VCaP (cell line): ENCODE data around the gene PLPPR3.

Source experiments
- H3K27ac ChIP-seq: fragments of 450-650 bp; 2 replicates; pipeline ENCODE4 v1.5.1; 2017
- CTCF ChIP-seq: fragments of 450-650 bp; conservative IDR thresholded peaks from 2 replicates; pipeline ENCODE4 v1.5.1; 2017; ENCODE audit warnings: mild to moderate bottlenecking, moderate library complexity

The PLPPR3 gene

GRCh38 chr19:803099-803561 lies 18.6 kb downstream of the PLPPR3 start:
- H3K27ac ChIP-seq, result peak overlapping the region; percentile 14; the same call in 1 of the 2 replicates
- TF ChIP-seq CTCF, result no peak

- no peak for TF ChIP-seq CTCF
- peak overlapping the region; percentile 99; the same call in 1 of the 2 replicates for H3K27ac ChIP-seq
Measured at GRCh38 chr19:802498-803098, 19.2 kb downstream of the PLPPR3 start.

GRCh38 chr19:801861-802497 lies 19.8 kb downstream of the PLPPR3 start:
- no peak for TF ChIP-seq CTCF
- H3K27ac ChIP-seq, result peak overlapping the region; percentile 99

GRCh38 chr19:801030-801860 lies 20.5 kb downstream of the PLPPR3 start:
- H3K27ac ChIP-seq, result peak overlapping the region; percentile 99
- no peak for TF ChIP-seq CTCF

- peak overlapping the region; percentile 99 for H3K27ac ChIP-seq
- no peak for TF ChIP-seq CTCF
Measured at GRCh38 chr19:800360-801029, 21.3 kb downstream of the PLPPR3 start.

- TF ChIP-seq CTCF, result peak; percentile 22; the same call in 1 of the 2 replicates
- H3K27ac ChIP-seq, result peak overlapping the region; percentile 99
Measured at GRCh38 chr19:799076-799881, 22.5 kb downstream of the PLPPR3 start.
